CD4-positive, alpha-beta T cell treated with Interleukin-1 beta for 1 hour (primary cell): Measurements from ENCODE around the gene ILDR1.
"Not testable (repeated sequence)": the region's sequence is repeated elsewhere in the genome, so short reads cannot be mapped to it uniquely, and the experiment has no call there.

Experiments used
- DNase-seq, 2 donors: peaks; one replicate each; pipeline ENCODE4 v3.0.0-alpha.2; 2020 to 2022

The ILDR1 gene

GRCh38 chr3:121942116-121942786 lies 79.8 kb downstream of the ILDR1 start:
- no peak for DNase-seq

- DNase-seq, result no peak
Measured at GRCh38 chr3:121941592-121941991, 80.5 kb downstream of the ILDR1 start.

GRCh38 chr3:121938141-121938855 lies 83.7 kb downstream of the ILDR1 start:
- DNase-seq, result not testable (repeated sequence)
